Epithelial cell of esophagus (primary cell): Measurements from ENCODE around the gene ANO6.

ENCODE experiments used
- DNase-seq: peaks from one replicate; pipeline ENCODE4 v3.0.0; 2010; ENCODE audit warnings: low read depth
- H3K4me3 ChIP-seq: 2 replicates; pipeline ENCODE4 v1.5.1; 2011; ENCODE audit warnings: mild to moderate bottlenecking, low read length, control low read depth
- CTCF ChIP-seq: IDR thresholded peaks from 2 replicates; pipeline ENCODE4 v1.5.1; 2011; ENCODE audit warnings: low read depth, mild to moderate bottlenecking, low read length, control low read depth, inconsistent platforms; ENCODE audit not compliant: insufficient read depth; ENCODE audit errors: missing control alignments

The ANO6 gene

DNA sequence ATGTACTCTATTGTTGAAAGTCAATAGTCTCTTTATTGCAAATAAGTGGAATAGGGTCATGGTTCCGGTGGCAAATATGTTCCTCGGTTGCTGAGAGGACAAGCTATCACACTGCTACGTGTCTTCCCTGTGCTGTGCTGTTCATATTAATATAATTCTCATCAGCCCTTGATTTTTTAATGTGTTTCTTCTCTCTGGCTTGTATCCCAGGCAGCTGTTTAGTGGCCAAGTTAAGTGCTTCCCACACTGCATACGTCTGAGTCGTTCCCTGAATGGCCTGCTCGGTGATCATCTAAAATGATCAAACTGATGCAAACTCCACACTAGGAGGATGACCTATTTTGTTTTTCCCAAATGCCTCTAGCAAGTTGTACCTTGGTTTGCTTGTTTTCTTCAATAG, 186.4 kb downstream of the ANO6 start:
- no peak for TF ChIP-seq CTCF
- no peak for DNase-seq
- H3K4me3 ChIP-seq, result no peak overlapping the region

DNA sequence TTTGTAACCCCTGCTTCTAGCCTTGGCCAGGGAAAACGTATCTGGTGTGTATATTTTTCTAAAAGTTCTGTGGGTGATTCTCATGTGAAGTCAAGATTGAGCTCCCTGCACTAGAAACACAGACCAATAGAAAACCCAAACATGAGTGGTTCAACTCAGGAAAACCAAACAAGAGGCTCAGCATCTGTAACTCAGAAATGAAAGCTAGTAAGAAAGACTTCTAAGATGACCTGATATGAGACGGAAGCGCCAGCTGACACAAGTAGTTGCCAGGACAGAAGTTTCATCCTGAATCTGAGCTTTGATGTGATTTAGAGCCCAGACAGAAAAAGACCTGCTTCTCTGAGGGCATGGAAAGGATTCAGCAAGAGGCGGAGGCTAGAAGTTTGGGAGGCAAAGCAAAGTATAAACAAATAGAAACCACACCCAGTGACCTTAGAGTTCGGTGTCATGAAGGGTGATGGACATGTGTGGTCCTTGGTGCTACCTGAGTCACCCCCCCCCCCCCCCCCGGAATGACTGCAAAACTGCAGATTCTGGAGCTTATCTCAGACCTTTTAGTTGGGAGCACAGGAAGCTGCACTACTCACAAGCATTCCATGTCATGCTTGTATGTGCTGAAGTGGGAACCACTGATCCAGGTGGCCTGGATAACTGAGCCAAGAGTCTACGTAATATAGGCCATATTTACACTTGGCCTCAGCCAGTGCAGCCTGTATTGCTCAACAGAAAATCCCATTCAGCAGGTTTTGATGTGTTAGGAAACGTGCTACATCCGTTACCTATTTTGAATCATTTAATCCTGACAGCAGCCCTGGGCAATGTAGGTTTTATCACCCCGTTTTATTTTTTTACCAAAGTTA, 191.3 kb downstream of the ANO6 start:
- peak; percentile 76 for DNase-seq
- no peak for TF ChIP-seq CTCF
- H3K4me3 ChIP-seq, result no peak overlapping the region

- TF ChIP-seq CTCF, result no peak
- DNase-seq, result no peak
- no peak overlapping the region for H3K4me3 ChIP-seq
Measured at GRCh38 chr12:45407981-45408728, 192.3 kb downstream of the ANO6 start.

- DNase-seq, result no peak
- TF ChIP-seq CTCF, result no peak
- no peak overlapping the region for H3K4me3 ChIP-seq
Measured at GRCh38 chr12:45408729-45409114, 192.8 kb downstream of the ANO6 start.

- no peak overlapping the region for H3K4me3 ChIP-seq
- peak; percentile 67 for DNase-seq
Measured at GRCh38 chr12:45409966-45410365, 194.1 kb downstream of the ANO6 start.

DNA sequence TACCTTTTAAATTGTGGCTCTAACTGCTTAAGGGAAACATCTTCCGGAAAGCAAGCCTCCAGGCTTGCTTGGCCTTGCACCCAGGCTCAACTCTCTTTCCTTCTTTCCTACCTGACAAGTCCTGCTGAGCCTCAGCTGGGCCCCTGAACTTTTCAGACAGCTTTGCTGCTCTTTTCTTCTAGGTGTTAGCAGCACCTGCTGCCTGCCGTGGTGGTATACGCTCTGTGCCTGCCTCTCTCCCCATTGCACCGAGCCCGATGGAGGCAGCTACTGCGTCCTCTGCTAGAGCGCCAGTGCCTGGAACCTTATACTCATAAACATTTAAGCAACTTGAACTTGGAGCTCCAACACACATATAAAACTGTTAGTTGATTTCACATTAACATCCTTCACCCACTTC, 195.7 kb downstream of the ANO6 start:
- DNase-seq, result no peak
- no peak overlapping the region for H3K4me3 ChIP-seq
- no peak for TF ChIP-seq CTCF

More at GRCh38 chr12:45409966-45410365, 194.1 kb downstream of the ANO6 start:
- no peak for TF ChIP-seq CTCF

DNA sequence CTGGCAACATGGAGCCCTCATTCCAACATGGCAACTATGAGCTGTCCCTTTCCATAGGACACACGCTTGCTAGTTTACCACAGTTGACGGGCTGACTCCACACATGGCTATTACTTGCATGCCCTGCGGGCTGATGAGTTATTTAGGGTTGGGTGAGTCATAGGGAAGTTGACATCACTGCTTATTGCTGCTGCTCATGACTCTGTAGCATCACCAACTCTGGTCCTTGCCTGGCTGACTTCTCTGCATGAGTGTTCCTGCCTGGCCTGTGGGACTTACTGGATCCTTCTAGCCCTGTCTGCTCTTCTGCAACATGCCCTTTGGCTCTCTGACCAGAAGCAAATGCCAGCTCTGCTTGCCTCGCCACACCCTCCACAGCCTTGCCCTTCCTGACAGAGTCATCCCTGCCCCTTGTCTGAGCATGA, 199.5 kb downstream of the ANO6 start:
- H3K4me3 ChIP-seq, result no peak overlapping the region
- no peak for TF ChIP-seq CTCF
- peak; percentile 99 for DNase-seq
